GM19043 (cell line): ENCODE results near the gene BAIAP2.
"Not testable (repeated sequence)": the region's sequence is repeated elsewhere in the genome, so short reads cannot be mapped to it uniquely, and the experiment has no call there.

Source experiments
- ATAC-seq: cut with Tn5 transposase; IDR thresholded peaks from one replicate; pipeline ENCODE4 v1.9.1; 2021; ENCODE audit warnings: low read depth; ENCODE audit not compliant: unreplicated experiment

The BAIAP2 gene

GRCh38 chr17:81021531-81022343 is 13.2 kb upstream of the BAIAP2 start:
- ATAC-seq: no peak

DNA sequence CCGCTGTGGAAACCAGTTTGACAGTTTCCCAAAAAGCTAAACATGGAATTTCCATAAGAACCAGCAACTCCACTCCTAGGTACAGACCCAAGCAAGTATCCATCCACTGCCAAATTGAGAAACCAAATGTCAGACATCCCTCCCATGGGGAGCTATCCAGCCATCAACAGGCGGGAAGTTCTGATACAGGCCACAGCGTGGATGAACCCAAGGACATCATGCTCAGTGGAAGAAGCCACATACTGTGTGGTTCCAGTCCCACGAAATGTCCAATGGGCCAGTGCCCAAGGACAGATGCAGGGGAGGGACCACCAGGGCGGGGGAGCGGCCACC is 12.6 kb upstream of the BAIAP2 start:
- no peak for ATAC-seq

DNA sequence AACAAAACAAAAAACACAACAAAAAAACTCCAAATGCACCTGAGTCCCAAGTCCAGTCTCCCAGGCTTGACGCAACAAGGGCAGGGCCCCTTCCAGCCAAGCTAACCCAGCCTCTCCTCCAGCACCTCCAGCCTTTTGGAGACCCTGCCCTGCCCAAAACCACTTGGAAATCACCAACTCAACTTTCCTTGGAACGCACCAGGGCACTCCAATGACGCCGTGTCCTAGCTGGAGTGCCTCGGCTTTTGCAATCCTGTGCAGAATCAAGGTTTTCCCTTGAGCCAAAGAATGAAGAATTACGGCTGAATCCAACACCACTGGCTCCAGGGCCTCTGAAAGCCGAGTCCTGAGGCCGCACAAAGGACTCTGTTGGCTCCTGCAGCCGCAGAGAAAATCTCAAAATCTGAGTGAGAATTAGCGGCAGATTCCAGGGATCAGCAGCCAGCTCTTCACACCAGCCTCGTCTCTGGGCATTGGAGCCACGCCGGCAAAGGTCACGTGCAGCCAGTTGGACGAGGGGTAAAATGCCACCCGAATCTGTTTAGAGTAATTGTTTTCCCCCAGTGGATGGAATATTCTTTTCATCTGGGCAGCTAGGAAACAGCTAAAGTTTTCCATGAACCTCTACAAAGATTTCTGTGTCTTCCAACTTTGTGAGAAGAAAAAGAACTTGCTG is 9.7 kb upstream of the BAIAP2 start:
- no peak for ATAC-seq

DNA sequence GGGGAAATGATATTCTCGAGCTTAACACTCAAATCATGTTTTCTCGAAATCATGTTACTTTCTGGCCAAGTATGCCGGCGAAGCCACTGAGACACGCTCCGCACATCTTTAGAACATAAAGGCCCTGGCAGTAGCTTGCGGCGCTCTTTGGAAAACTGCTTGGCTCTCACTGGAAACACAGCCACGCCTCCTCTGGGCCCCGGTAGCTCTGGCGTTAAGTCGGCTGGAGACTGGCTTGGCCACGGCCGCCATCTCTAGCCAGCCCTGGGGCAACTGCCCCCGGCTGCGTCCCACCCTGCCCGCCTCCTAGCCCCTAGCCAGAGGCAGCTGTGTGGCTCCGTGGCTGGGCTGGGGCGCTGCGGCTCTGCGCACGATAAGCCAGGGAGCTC is 9.2 kb upstream of the BAIAP2 start:
- ATAC-seq: no peak

GRCh38 chr17:81026266-81027036 is 8.5 kb upstream of the BAIAP2 start:
- ATAC-seq: no peak

DNA sequence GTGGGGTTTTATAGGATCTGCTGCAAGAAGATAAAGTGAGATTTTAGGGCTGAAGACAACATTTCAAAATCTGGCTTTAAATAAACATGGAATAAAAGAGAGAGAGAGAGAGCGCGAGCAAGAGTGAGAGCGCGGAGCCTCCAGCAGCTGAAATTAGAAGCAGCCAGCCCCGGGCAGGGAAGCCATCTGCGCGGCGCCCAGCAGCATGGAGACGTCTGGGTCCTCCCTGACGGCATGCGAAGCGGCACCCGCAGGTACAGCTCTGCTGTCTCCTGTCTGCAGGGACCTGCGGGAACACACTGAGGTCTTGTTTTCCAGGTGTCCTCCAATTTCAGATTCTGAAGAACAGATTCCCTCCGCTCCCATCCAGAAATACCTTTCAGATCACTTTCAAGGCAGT is 7.9 kb upstream of the BAIAP2 start:
- no peak for ATAC-seq

DNA sequence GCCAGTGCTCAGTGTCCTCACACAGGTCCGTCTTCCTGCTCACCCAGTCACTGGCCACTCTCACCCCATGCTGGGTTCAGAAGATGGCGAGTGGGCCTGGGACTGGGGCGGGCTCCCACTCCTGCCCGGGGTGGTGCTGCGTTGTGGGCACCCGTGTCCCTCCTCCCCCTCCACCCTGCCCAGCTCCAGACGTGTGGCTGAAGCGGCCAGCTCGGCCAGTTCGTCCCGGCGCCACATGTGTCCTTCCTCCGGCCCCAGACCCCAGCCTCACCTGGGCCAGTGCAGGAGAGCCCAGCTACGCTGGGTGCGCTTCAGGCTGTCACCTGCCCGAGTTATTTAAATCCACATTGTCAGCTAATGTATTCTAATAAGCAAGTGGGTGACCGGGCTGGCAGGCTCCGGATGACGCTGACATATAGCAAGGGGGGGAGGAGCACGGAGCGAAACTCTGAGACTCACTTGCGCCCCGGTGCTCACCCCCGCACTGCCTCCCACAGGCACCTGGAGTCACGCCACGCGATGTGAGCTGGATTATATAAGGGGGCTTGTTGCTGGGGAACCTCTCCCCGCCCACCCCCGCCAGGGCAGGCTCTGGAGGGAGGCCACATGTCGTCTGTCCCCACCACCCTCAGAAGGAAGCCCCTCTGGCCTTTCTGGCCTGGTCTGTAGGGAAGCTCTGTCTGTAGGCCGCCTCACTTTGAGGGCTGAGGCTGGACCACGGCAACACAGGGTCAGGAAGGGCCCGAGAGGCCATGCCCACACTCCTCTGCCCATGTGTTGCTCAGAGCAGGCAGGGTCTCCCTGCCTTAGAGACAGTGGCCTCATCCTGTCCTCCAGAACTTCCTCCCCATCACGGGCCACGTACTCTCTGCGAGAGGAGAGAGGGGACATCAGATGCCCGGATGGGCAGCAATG is 7.1 kb upstream of the BAIAP2 start:
- no peak for ATAC-seq

GRCh38 chr17:81028506-81028858 is 6.5 kb upstream of the BAIAP2 start:
- ATAC-seq: no peak

DNA sequence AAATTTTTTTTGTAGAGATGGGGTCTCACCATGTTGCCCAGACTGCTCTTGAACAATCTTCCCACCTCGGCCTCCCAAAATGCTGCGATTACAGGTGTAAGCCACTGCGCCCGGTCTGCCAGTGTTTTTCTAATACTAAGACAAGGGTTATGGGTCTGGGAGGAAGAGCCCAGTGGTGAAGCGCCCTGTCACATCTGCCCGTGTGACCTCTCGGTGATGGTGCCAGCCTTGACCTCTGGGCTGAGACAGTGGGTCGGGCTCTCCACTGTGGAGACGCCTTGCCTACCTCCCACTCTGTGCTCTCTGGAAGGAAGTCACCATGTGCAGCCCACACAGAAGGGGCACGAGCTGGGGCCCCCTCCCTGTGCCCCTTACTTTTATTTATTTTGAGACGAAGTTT is 5.1 kb upstream of the BAIAP2 start:
- ATAC-seq: no peak

DNA sequence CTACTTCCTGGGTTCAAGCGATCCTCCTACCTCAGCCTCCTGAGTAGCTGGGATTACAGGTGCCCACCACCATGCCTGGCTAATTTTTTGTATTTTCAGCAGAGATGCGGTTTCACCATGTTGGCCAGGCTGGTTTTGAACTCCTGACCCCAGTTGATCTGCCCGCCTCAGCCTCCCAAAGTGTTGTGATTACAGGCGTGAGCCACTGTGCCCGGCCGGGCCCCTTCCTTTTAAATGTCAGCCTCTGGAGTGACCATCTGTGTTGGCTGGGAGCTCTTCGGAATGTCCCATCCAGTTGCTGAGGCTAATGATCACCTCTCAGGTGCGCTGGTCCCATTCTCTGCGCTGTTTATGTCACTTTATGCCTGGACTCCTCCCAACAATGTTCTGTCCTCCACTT is 4.6 kb upstream of the BAIAP2 start:
- not testable (repeated sequence) for ATAC-seq

- no peak for ATAC-seq
Observed at GRCh38 chr17:81030741-81031565, 4.0 kb upstream of the BAIAP2 start.

- no peak for ATAC-seq
Observed at GRCh38 chr17:81031566-81032550, 3.1 kb upstream of the BAIAP2 start.

DNA sequence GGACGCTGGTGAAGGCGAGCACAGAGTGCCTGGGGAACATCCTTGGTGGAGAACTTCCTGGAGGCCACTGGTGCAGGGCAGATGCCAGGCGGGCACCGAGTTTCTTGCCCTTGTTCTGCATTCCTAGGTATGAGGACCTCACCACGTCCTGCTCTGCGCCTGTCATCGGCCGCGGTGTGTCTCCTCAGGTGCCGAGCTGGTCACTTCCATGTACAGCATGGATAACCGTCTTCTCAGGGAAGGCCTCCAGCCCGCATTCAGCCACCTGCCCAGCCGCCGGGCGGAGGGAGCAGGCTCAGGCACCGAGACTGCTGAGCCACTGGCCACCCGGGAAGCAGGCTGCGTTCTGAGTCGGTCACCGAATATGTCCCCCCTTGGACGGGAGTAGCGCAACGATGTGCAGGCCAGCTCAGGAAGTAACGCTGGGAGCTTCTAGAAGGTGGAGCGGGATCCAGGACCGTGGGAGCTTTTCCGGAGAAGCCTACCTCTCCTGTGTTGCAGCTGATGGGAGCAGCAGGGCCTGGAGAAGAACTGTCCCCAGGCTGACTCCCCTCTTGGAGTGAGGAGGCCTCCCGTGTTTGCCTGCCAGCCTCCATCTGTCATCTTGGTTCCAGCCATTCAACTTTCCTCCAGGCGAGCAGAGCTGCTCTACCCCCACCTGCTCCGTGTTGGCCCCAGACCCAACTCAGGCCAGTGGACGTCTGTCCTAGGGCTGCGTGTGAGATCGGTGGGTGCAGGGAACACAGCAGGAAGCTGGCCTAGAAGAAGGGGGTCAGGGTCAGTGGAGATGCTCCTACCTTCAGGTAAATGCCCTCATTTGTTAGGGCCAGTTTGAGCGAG is 2.1 kb upstream of the BAIAP2 start:
- ATAC-seq: no peak

- ATAC-seq: no peak
Observed at GRCh38 chr17:81033535-81034167, 1.3 kb upstream of the BAIAP2 start.

DNA sequence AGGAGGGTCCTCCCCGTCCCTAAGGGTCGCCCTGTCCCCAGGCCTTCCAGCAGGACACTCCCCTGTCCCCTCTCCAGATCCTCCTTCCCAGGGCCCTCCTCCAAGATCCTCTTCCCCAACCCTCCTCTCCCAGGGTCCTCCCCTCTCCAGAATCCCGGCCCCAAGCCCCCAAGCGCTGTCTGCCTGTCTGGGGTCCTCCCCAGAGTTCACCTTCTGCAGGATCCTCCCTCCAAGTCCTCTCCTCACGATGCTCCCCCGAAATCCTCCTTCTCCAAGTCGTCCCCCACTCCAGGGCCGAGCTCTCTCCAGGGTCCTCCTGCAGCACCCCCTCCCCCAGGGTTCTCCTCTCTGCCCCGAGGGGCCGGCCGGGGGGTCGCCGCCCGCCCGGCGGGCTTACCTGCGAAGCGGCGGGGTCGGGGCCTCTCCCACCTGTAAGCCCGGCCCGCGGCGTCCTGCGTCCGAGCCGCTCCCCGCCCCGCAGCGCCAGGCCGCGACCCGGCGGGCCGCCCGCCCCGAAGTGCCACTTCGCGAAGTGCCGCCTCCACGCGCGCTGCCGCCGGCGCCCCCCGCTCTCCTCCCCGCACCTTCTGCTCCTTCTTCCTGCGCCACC is 678 bp upstream of the BAIAP2 start:
- ATAC-seq: no peak

DNA sequence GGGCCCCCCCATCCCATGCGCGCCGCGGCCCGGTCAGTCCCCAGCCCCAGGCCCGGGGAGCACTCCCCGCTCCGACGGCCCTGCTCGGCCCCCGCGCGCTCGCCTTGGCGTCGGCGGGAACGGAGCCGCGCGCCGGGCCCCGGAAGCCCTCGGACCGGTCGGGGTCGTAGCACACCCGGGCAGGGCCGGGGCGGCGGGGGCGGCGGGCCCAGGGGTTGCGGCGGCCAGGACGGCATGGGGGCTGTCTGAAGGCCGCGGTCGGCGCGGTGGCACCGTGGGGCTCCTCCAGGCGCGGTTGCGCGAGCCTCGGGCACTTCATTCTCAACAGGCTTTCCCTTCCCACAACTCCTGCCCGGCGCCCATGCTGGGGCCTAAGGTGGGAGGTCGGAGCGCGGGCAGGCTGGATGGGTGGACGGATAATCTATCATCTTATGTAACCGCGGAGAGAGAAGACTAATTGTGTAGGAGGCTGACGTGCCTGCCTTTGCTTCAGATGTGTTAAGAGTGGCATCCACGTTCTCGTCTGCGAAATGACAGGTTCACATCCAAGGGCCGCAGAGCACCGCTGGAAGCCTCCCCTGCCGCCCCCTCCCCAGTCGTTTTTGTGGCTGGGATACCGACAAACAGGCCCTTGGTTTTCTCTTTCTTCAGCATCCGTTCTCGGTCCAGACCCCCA is 708 bp downstream of the BAIAP2 start:
- ATAC-seq: no peak
